HG03558 (cell line): ENCODE data around the gene YPEL4.

Experiments used
- ATAC-seq: cut with Tn5 transposase; IDR thresholded peaks from one replicate; pipeline ENCODE4 v1.9.1; 2021; ENCODE audit warnings: moderate number of reproducible peaks; ENCODE audit not compliant: unreplicated experiment; ENCODE audit errors: extremely low read depth

The YPEL4 gene

DNA sequence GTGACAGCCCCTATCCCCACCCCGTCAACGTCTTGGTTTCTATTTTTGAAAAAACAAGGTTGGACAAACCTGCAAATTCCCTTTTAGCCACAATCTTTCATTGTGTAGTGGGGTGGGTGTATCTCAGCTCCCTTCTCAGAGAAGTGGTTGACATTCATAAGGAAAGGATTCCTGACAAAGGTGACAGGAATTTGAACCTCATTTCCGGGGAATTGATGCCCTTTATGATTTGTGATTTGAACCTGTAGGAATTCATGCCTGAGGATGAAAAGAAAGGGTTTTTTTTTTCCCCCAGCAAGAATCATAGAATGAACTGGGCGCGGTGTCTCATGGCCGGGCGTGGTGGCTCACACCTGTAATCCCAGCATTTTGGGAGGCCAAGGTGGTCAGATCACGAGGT is 14.5 kb downstream of the YPEL4 start:
- ATAC-seq, result no peak

- no peak for ATAC-seq
These were observed 15.4 kb downstream of the YPEL4 start for GRCh38 chr11:57634311-57634710.

GRCh38 chr11:57633394-57634070 is 16.2 kb downstream of the YPEL4 start:
- no peak for ATAC-seq

- no peak for ATAC-seq
These were observed 17.6 kb downstream of the YPEL4 start for GRCh38 chr11:57632116-57632515.

GRCh38 chr11:57630171-57630570 is 19.5 kb downstream of the YPEL4 start:
- no peak for ATAC-seq

GRCh38 chr11:57626895-57627294 is 22.8 kb downstream of the YPEL4 start:
- ATAC-seq, result no peak

- ATAC-seq, result no peak
These were observed 24.8 kb downstream of the YPEL4 start for GRCh38 chr11:57624864-57625263.

- ATAC-seq, result no peak
These were observed 27.4 kb downstream of the YPEL4 start for GRCh38 chr11:57622263-57622662.

DNA sequence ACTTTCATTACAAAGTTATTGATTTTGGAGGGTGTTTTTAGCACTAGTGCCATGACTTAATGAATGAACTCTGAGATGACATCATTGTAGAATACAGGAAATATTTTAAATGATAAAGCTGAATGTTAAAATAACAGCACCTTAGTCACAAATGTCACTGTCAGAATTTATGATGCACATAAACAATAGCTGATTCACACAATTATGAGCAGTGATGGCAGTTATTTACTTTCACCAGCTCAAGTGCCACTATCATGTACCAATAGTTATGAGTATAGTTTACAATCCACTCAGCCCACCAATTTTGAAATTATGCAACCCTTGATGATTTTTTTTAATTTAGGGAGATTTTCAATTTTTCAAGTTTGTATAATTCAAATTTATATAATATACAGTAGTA is 29.2 kb downstream of the YPEL4 start:
- no peak for ATAC-seq

DNA sequence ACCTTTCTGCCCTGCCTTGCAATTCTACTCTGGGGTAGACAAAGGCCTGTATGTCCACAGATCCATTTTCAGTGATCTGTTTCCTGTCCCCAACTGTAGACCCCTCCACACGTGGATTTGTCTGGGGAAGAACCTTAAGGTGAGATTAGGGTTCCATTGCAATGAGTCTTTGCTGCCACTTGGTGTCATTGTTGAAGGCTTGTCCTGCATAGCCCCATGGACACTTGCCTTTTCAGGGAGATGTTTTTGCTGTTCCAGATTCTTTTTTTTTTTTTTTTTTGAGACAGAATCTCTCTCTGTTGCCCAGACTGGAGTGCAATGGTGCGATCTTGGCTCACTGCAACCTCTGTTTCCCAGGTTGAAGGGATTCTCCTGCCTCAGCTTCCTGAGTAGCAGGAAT is 30.4 kb downstream of the YPEL4 start:
- no peak for ATAC-seq

GRCh38 chr11:57618438-57618837 is 31.3 kb downstream of the YPEL4 start:
- no peak for ATAC-seq

DNA sequence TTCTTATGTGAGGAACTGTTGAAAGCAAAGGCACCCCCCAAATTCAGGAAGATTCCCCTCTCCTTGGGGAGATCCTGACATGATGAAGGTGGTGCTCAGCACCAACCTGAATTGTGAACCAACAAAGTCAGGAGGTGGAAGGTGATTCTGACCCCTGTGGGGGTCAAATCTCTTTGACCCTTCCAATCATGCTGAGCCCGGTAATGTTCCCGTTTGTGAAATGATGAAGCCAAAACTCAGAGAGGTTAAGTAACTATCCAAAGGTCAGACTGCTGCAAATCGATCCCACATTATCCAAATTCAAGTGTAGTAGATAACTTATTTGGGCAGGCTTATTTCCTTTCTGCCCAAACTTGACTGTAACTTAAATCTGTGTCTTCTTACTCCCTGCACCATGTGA is 33.1 kb downstream of the YPEL4 start:
- no peak for ATAC-seq

DNA sequence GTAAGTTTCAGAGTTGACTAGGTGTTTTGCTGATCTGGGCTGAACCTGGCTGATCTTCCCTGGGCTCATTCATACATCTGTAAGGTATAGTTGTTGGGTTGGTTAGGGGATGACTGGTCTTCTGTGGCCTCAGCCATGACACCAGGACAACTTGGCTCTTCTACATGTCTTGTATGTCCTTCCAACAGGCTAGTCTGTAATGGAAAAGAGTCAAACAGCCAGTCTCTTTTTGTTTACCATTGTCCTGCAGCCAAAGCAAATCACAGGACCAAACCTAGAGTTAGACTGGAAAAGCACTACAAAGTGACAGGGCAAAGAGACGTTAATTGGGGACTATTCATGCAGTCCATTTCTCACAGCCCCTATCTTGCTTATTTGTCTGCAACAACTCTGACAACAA is 34.4 kb downstream of the YPEL4 start:
- no peak for ATAC-seq

GRCh38 chr11:57614234-57614772 is 35.4 kb downstream of the YPEL4 start:
- ATAC-seq, result no peak

DNA sequence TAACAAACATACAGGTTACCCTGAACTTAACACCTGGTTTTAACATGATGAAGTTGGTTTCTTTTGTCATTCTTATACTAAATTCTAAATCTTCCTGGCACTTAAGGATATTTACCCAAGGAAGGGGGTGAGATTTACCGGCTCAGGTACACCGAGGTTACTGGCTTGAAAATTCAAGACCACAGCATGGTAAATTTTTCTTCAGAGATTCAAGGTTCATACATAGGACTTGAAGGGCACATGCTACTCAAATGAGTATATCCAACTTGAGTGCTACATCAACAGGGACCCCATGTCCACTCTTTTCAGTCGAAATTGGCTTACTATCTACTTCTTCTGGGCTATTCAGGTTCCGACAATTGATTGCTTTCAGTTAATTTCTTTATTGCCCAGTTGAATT is 39.5 kb downstream of the YPEL4 start:
- no peak for ATAC-seq

DNA sequence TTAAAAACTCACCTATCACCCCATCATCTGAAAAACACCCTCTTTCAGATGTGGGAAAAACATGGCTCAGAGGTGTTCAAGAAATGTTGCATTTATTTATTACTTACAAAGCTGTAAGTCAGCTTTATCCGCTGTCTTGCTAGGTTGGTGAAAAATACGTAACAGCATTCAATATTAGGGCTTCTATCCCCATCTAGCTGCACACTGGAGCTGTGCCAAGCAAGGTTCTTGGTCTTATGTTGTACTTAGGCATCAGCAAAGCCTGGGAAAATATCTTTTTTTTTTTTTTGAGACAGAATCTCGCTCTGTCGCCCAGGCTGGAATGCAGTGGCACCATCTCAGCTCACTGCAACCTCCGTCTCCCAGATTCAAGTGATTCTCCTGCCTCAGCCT is 44.7 kb downstream of the YPEL4 start:
- ATAC-seq, result no peak

DNA sequence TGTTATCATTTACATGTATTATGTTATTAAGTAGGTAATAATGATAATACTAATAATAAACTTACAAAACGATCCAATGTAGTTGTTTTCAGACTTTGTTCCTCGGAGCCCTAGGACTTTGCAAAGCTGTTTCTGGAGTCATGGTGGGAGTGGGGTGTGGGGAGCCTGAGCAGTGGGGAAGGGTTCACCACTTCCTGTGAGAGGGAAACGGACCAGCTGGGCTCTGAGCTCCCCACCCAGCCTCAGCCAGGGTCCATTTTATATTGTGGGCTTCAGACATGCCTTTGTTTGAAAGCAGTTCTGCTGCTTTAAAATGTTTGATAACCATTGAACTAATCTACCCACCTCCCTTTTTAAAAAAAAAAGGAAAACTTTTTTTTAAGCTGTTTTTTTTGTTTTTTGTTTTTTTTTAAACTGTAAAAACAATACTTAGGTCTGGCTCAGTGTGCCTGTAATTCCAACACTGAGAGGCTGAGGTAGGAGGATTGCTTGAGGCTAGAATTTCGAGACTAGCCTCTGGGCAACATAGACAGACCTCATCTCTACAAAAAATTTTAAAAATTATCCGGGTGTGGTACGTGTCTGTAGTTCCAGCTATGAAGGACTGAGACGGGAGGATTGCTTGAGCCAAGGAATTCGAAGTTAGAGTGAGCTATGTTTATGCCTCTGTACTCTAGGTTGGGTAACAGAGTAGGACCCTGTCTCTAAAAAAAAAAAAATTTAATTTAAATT is 45.2 kb downstream of the YPEL4 start:
- ATAC-seq, result no peak

DNA sequence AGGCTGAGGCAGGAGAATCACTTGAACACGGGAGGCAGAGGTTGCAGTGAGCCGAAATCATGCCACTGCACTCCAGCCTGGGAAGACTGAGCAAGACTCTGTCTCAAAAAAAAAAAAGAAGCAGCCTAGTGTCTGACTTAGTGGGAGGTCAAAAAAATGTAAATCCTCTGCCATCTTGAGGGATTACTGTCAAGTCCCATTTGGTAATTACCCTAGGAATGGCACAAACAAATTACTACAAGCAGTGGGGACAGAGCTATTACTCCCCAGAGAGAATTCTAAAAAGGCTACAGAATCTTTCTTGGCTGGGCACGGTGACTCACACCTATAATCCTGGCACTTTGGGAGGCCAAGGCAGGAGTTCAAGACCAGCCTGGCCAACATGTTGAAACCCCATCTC is 48.4 kb downstream of the YPEL4 start:
- ATAC-seq, result no peak

DNA sequence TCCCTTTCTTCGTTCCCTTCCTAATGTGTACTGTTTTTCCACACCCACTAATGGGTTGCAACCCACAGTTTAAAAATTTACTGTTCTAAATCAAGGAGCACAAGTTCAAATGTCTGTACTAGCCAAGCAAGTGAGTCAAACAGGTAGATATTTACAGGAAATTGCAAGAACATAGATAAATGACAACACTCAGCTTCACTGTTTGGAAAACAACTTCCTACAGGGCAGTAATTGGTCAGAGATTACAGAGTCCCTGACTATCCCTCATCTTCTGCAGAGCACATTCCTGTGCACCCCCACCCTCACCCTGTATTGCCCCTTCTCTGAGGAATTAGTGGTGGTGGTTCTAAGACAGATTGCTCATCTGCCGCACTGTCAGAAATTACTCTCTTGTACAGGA is 50.3 kb downstream of the YPEL4 start:
- no peak for ATAC-seq

GRCh38 chr11:57598831-57599155 is 50.9 kb downstream of the YPEL4 start:
- no peak for ATAC-seq

GRCh38 chr11:57597916-57598830 is 51.5 kb downstream of the YPEL4 start:
- no peak for ATAC-seq
